Activated CD4-positive, alpha-beta T cell treated with anti-CD3 and anti-CD28 coated beads for 4 hours (primary cell): ENCODE data around the gene GRM5.
"Not testable (repeated sequence)": the region's sequence is repeated elsewhere in the genome, so short reads cannot be mapped to it uniquely, and the experiment has no call there.

Experiments
- DNase-seq, 2 donors: peaks; one replicate each; pipeline ENCODE4 v3.0.0-alpha.2; 2020

Gene GRM5

GRCh38 chr11:88961621-88962020 lies 104.2 kb downstream of the GRM5 start:
- not testable (repeated sequence) for DNase-seq

- not testable (repeated sequence) for DNase-seq
Observed at GRCh38 chr11:88959857-88960256, 105.9 kb downstream of the GRM5 start.

- no peak for DNase-seq
Observed at GRCh38 chr11:88950975-88951374, 114.8 kb downstream of the GRM5 start.

- not testable (repeated sequence) for DNase-seq
Observed at GRCh38 chr11:88948908-88949307, 116.9 kb downstream of the GRM5 start.

GRCh38 chr11:88947843-88948572 lies 117.8 kb downstream of the GRM5 start:
- DNase-seq: not testable (repeated sequence)

GRCh38 chr11:88929665-88930064 lies 136.1 kb downstream of the GRM5 start:
- not testable (repeated sequence) for DNase-seq

GRCh38 chr11:88917065-88917464 lies 148.7 kb downstream of the GRM5 start:
- not testable (repeated sequence) for DNase-seq

GRCh38 chr11:88909500-88909899 lies 156.3 kb downstream of the GRM5 start:
- no peak for DNase-seq

GRCh38 chr11:88901436-88901835 lies 164.3 kb downstream of the GRM5 start:
- not testable (repeated sequence) for DNase-seq

- DNase-seq: not testable (repeated sequence)
Observed at GRCh38 chr11:88888855-88889254, 176.9 kb downstream of the GRM5 start.

- peak; percentile 18 for DNase-seq
Observed at GRCh38 chr11:88886796-88887195, 179.0 kb downstream of the GRM5 start.

GRCh38 chr11:88882800-88883199 lies 183.0 kb downstream of the GRM5 start:
- DNase-seq: not testable (repeated sequence)

- no peak for DNase-seq
Observed at GRCh38 chr11:88861618-88862017, 204.2 kb downstream of the GRM5 start.

GRCh38 chr11:88860431-88860830 lies 205.4 kb downstream of the GRM5 start:
- not testable (repeated sequence) for DNase-seq

- not testable (repeated sequence) for DNase-seq
Observed at GRCh38 chr11:88853963-88854362, 211.8 kb downstream of the GRM5 start.

GRCh38 chr11:88851547-88851946 lies 214.2 kb downstream of the GRM5 start:
- DNase-seq: not testable (repeated sequence)

- DNase-seq: not testable (repeated sequence)
Observed at GRCh38 chr11:88849773-88850172, 216.0 kb downstream of the GRM5 start.

GRCh38 chr11:88849368-88849767 lies 216.4 kb downstream of the GRM5 start:
- no peak for DNase-seq

GRCh38 chr11:88846266-88846665 lies 219.5 kb downstream of the GRM5 start:
- DNase-seq: not testable (repeated sequence)

- DNase-seq: not testable (repeated sequence)
Observed at GRCh38 chr11:88844941-88845340, 220.8 kb downstream of the GRM5 start.

GRCh38 chr11:88843766-88844426 lies 221.9 kb downstream of the GRM5 start:
- not testable (repeated sequence) for DNase-seq

GRCh38 chr11:88838139-88838538 lies 227.6 kb downstream of the GRM5 start:
- DNase-seq: not testable (repeated sequence)

- not testable (repeated sequence) for DNase-seq
Observed at GRCh38 chr11:88835709-88836108, 230.1 kb downstream of the GRM5 start.

- DNase-seq: no peak
Observed at GRCh38 chr11:88831303-88831890, 234.4 kb downstream of the GRM5 start.
